ENCODE results near the gene UBE2G2.

The UBE2G2 gene

DNA sequence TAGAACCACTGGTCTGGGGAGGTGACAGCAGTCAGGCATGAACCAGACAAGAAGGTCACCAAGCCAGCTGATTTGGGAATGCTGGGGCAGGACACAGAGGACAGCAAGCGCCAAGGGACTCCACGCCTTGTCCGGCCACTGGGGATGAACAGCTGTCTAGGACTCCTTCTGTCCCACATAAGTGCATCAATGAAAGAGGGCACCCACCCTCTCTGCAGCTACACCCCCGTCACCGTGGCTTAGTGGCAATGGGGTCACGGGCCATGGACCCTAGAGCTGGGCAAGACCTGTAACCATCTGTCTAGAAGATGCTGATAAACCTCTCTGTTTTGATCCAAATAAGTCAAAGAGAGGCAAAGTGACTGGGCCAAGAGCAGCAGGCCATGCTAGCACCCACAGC is 16.8 kb downstream of the UBE2G2 start:
- no peak for DNase-seq

DNA sequence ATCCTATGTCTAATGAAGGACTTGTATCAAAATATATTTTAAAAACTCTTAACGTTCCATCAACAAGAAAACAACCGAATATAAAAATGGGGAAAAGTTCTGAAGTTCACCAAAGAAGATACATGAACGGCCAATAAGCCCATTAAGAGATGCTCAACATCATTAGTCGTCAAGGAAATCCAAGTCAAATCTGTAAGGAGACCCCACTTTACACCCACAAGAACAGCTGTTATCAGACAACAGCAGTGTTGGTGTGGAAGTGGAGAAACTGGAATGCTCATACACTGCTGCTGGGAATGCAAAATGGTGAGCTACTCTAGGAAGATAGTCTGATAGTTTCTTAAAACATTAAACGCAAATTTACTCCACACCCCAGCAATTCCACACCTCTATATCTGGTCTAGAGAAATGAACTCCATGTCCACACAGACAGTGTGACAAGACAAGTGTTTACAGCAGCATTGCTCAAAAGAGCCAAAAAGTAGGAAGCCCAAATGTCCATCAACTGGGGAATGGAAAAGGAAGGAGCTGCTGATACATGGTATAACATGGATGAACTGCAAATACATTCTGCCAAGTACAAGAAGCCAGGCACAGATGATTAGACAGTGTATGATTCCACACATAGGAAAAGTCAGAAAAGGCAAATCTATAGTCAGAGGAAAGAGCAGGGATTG is 18.5 kb downstream of the UBE2G2 start:
- DNase-seq, result no peak

DNA sequence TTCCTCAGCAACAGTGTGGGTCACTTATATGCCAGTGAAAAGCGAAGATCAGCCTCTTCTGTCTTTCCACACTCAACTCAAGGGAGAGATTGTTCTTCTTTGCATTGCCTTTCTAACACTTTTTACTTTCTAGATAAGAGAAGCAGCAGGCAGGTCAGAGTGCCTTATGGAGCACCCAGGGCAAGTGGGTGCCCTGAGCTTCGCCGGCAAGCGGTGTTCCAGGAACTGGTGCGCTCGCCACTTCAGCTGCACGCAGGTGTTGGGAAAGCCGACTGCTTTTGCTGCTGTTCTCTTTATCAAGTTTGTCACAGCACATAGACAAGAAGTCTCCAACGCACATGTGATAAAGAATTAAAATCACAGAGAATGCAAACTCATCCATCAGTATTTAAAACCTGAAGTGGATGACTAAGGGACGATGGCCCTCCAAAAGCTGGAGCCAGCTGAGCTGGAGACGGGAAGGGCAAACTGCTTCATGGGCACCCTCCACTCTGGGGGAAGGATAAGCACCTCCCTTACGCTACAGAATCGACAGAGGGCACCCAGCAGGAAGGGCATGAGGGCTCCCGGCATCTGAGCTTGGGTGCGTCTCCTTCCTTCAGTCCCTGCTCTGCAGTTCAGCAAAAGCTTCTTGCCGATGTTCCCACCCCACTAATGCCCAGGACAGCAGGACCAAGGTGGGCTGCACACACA is 20.7 kb downstream of the UBE2G2 start:
- no peak for DNase-seq

DNA sequence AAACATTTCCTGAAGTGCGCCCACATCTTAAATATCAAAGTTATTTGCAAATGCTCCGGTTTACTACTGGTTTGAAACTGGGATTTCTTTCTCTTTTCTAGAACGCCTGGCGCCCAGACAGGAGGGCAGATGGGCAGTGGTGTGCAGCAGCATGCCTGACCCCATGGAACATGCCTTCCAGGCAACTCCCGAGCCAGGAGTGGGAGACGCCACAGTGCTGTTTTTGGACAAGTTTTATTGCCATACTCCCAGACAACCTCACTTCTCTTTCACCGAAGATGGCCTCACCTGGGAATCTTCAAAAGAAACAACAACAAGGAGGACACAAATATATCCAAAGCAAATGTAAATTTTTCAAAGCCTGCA is 21.5 kb downstream of the UBE2G2 start:
- DNase-seq, result no peak

GRCh38 chr21:44779417-44780136 is 22.0 kb downstream of the UBE2G2 start:
- peak; percentile 6 to 18 for DNase-seq

DNA sequence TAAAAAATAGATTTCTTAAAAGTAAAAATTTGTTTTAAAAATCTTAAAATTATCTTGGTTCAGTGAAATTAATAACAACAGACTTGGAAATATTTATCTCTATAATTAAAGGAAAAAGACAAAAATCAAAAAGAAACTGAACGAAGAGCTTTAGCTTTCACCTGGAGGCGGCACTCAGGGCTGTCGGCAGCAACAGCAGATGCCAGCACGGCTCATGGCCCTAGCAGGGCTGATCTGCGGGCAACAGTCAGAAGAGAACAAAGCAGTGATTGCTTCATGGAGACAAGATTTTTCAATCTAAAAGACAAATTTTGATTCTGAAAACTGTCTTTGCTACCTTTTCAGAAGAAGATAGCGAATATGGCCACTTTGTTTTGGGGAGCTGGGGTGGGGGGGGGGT is 22.6 kb downstream of the UBE2G2 start:
- DNase-seq, result no peak

DNA sequence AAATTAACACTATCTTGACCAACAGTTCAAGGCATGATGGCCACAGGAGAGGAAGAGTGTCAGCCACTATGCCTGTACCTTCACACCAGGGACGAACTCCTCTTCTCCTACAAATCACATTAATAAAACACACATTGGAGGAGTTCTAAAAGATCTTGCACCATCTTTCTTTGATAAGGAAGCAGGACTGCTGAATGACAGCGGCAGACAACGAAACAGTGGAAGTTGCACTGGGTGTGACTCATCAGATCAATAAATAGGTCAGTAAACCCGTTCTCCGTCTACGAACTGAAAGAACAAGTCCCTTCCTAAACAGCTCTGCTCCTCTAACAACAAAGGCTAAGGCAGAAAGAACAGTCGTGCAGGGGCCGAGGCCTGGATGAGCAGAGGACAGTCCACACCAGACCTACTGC is 23.1 kb downstream of the UBE2G2 start:
- no peak for DNase-seq

- DNase-seq, result no peak
Measured at GRCh38 chr21:44778094-44778493, 23.5 kb downstream of the UBE2G2 start.

DNA sequence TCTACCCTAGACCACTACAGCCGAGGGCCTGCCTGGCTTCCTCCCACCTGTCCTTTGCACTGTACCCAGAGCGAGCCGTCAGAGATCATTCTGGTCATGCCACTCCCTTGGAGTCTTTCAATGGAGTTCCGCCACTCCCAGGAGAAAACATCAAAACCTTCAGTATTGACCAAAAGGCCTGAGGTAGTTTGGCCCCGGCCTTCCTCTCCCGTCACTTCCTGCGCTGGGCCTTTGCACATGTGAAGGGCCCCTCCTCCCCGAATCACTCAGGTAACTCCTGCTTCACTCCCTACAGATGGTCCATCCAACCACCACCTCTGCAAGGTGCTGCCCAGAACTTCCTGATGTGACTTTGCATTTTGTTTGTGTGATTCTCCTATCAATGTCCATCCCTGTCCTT is 26.6 kb downstream of the UBE2G2 start:
- no peak for DNase-seq

GRCh38 chr21:44773291-44773932 is 28.2 kb downstream of the UBE2G2 start:
- DNase-seq, result no peak

DNA sequence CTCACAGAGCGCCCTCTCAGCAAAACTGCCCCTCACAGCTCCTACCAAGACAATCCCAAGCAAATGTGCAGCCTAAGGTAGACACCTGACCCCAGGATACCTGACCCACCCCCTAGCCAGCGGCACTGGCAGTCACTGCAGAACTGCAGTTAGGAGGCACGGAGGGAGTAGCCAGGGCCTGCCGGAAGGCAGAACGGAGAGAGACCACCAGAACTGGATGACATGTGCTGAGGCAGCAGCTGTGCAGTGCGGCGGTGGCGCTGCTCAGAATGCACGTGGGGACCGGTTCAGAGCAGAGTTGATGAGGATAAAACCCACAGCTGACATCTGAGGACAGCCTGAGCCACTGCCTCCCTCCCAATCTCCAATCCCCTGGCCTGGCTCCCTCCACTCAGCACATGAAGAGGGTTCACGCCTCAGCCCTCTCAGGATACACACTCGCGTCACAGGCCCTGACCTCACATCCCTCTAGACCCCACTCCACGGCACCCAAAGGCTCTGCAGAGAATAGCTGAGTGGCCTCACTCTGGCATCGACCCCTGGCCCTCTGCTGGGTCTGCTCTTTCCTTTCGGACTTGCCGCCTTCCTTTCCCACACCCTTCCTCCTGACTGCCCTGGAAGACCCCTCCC is 29.6 kb downstream of the UBE2G2 start:
- no peak for DNase-seq

DNA sequence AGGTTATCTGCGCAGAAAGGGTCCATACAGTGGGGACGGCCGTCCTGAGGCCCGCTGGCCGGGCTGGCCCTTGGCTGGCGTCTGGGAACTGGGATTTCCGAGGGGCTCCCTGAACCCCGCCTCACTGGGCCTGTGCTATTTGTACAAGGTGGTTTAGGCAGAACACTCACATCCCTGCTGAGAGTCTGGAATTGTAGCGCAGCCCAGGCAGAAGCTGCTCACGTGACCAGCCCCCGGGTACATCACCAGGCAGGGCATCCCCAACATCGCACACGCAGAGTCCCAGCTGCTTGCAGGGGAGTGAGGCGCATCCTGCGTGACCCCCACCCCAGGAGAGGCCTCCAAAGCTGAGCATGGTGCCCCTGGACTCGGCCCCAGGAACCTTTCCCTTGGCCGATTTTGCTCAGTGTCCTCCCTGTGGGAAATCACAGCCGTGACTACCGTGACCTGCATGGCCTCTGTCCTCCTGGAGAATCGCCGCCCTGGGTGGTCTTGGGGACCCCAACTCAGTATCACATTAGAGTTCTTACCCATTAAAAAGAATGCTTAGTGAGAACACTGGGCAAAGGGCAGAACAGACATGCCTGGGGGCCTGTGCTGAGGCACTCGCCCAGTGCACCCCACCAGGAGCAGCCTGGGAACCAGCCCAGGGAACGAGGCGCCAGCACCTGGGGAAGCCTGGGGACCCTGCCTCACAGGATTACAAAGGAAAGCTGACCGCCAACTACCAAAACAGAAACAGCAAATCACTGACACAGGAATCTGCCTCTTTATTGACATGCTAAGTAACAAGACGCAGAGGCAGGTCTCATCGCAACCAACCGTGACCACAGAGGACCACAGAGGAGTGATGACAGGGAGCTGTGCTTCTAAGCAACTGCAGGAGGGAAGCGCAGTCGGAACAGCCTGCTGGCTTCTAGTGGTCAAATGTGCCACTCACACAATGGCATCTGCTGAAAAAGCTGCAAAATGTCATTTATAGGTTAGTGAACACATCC is 33.5 kb downstream of the UBE2G2 start:
- DNase-seq, result no peak

DNA sequence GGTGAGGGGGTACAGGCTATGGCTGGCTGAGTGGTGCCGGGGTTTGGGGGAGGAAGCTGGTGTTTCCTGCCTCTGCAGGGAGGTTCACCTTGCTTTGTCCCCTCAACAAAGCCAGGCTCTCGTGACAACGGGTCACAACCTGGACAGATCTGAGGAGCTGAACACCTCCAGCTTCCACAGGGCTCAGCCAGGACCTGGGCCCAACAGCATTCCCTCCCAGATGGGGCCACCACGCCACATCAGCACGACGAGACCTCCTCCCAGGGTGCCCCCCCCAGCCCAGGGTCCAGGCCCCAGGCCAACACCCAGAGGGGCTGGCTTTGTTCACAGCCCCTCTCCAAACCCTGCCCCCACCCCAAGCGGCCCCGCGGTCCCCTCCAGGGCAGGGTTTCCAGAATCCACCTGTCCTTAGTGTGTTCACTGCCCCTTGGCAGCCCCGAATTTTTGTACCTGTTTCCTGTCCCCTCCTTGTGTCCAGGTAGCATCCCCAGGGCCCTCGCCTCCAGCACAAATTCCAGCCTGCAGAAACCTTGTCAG is 34.7 kb downstream of the UBE2G2 start:
- DNase-seq, result no peak

GRCh38 chr21:44766014-44766817 is 35.4 kb downstream of the UBE2G2 start:
- DNase-seq, result no peak

DNA sequence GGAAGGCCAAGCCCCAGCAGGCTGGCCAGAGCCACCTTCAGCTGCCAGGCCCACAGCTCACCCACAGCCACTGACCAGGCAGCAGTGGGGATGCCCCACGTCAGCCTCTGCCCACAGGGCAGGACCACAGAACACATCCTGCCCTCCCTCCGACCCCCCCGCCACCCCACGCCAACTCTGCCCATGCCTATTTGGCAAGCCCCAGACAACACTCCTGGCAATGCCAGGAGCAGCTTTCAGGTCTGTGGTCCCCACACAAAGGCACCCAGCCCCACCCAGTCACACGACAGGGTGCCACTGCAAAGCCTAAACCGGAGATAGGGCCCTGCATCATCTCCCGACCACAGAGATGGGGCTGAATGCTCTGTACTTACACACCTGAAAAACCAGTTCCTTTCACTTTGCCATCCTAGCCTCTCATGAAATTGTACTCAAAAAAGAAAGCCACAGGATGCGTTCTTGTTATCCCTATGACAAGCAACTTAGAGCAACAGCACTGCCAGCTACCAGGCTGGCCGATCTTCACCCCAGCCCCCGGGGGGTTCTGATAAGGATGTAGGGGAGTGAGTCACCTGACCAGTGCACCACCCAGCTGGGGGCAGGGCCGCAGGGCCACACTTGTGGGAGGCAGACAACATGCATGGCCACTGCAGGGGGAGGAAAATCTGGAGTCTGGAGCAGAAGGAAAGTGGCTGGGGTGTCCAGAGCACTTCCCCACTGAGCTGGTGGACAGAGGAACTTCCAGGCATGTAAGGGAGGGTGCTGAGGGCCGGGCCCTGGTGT is 36.2 kb downstream of the UBE2G2 start:
- no peak for DNase-seq

DNA sequence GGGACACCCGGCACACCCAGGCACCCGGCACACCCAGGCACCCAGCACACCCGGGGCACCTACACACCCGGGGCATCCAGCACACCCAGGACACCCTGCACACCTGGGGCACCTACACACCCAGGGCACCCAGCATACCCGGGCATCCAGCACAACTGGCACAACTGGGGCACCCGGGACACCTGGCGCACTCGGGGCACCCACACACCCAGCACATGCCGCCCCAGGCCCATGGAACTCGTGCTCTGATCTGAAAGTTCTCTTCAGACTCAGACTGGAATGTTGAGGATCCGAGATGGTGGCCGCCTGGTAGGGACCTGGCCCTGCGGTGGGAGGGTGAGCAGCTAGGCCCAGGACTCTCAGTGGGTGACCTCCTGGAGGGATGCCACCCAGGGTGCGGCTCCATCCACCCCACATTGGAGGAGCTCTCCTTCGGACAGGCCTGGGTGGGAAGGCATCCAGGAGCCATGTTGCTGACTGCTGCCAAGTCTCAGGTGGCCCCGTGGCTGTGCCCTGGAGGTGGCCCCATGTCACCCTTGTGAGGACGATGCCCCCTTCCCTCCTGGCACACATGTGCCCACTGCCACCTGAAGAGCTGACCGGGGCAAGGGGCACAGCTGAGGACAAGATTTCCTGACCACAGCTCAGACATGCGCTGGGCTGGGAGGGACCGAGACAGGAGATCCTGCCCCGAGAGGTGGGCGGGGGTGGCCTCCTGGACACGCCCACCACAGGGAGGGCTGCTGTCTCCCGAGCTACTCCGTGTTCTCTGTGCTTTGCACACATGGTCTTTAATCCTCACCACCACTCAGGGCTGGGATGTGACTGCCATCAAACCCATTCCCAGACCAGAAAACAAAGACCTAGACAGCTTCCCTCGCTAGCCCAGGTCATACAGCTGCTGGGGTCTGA is 37.0 kb downstream of the UBE2G2 start:
- no peak for DNase-seq

- DNase-seq, result no peak
Measured at GRCh38 chr21:44763451-44764318, 37.9 kb downstream of the UBE2G2 start.

DNA sequence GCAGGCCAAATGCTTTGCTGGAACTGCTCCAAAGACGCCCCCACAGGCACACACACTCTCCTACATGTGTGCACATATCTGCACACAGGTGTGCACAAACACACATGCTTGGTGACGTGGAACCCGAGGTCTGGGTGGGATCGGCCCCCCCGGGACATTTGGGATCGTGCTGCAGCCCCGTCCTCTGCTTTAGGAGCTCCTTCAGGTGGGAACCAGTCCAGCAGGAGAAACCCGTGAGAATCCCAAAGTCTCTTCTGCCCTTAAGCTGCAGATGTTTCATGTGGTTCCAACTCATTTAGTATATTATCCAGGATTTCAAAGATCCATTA is 38.6 kb downstream of the UBE2G2 start:
- DNase-seq, result no peak

Data from inflammatory macrophage treated with lipopolysaccharide for 1 hour (primary cell).